OCI-LY3 (cell line): ENCODE data around the gene SLC16A7.

Experiments
- EZH2phosphoT487 ChIP-seq: fragments of 200-600 bp; shearing (Covaris generic); IDR thresholded peaks from 2 replicates; pipeline ENCODE4 v1.6.1; 2018; ENCODE audit warnings: antibody characterized with exemption, mixed run types, low read depth
- TF ChIP-seq, protein P1 (sequence below): fragments of 200-600, 300-600 bp; sonication (generic); IDR thresholded peaks from 2 replicates; pipeline ENCODE4 v1.5.1; 2014; ENCODE audit warnings: antibody characterized with exemption, low read length, low read depth

DNA sequence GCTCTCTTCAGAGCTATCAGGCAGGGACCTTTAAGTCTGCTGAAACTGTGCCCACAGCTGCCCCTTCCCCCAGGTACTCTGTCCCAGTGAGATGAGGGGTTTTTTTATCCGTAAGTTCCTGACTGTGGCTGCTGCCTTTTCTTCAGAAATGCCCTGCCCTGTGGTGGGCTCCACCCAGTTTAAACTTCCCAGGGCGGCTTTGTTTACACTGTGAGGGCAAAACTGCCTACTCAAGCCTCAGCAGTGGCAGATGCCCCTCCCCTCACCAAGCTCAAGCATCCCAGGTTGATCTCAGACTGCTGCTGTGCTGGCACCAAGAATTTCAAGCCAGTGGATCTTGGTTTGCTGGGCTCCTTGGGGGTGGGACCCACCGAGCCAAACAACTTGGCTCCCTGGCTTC lies 46.9 kb upstream of the SLC16A7 start:
- TF ChIP-seq, protein P1, sequence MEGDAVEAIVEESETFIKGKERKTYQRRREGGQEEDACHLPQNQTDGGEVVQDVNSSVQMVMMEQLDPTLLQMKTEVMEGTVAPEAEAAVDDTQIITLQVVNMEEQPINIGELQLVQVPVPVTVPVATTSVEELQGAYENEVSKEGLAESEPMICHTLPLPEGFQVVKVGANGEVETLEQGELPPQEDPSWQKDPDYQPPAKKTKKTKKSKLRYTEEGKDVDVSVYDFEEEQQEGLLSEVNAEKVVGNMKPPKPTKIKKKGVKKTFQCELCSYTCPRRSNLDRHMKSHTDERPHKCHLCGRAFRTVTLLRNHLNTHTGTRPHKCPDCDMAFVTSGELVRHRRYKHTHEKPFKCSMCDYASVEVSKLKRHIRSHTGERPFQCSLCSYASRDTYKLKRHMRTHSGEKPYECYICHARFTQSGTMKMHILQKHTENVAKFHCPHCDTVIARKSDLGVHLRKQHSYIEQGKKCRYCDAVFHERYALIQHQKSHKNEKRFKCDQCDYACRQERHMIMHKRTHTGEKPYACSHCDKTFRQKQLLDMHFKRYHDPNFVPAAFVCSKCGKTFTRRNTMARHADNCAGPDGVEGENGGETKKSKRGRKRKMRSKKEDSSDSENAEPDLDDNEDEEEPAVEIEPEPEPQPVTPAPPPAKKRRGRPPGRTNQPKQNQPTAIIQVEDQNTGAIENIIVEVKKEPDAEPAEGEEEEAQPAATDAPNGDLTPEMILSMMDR = no peak
- TF ChIP-seq EZH2phosphoT487 = no peak
